WTC11 (cell line): ENCODE measurements around the gene SFMBT1. TPM values are rescaled to one million over a fixed set of nuclear protein-coding genes. Genes with fewer than 3 reads are reported as not detected.

Experiments used
- ATAC-seq: fragments of 200-7000 bp; cut with Tn5 transposase; 2 replicates; pipeline ENCODE4 v1.10.0; 2021; ENCODE audit warnings: mild to moderate bottlenecking, moderate library complexity
- CTCF ChIA-PET: fragments of 300-600 bp; sonication (Branson Sonifier 250); formaldehyde crosslinking; loops from one replicate; lab custom pipeline; 2021; ENCODE audit warnings: antibody characterized with exemption; lab: Charles Lee
- POLR2A ChIA-PET: fragments of 350-600 bp; sonication (Branson Sonifier 250); formaldehyde crosslinking; loops from one replicate; lab custom pipeline; 2021; ENCODE audit warnings: antibody characterized with exemption; lab: Charles Lee
- DNase-seq: peaks from one replicate; pipeline ENCODE4 v3.0.0; 2021; ENCODE audit warnings: low spot score
- H3K27ac Mint-ChIP-seq: 2 replicates; pipeline ENCODE4 v1.8.0; 2021; ENCODE audit warnings: mixed read lengths
- H3K27me3 Mint-ChIP-seq: 2 replicates; pipeline ENCODE4 v1.8.0; 2021; ENCODE audit warnings: low read depth, mild to moderate bottlenecking, moderate library complexity, mixed read lengths
- H3K36me3 Mint-ChIP-seq: 2 replicates; pipeline ENCODE4 v1.8.0; 2021; ENCODE audit warnings: mixed read lengths
- H3K4me1 Mint-ChIP-seq: 2 replicates; pipeline ENCODE4 v1.8.0; 2022; ENCODE audit warnings: mixed read lengths
- H3K4me3 Mint-ChIP-seq: 2 replicates; pipeline ENCODE4 v1.8.0; 2021; ENCODE audit warnings: mild to moderate bottlenecking, moderate library complexity, mixed read lengths
- H3K9me3 Mint-ChIP-seq: 2 replicates; pipeline ENCODE4 v1.8.0; 2021; ENCODE audit warnings: mixed read lengths
- ELF4 ChIP-seq: sonication (generic); formaldehyde crosslinking; IDR thresholded peaks from 2 replicates; pipeline ENCODE4 v1.8.1; 2022; ENCODE audit warnings: low read depth, mild to moderate bottlenecking, moderate library complexity, missing genetic modification reagents
- ETV6 ChIP-seq: sonication (generic); formaldehyde crosslinking; IDR thresholded peaks from 2 replicates; pipeline ENCODE4 v1.8.1; 2022; ENCODE audit warnings: mild to moderate bottlenecking, missing genetic modification reagents
- FOXK1 ChIP-seq: sonication (generic); formaldehyde crosslinking; IDR thresholded peaks from 2 replicates; pipeline ENCODE4 v1.8.0; 2022; ENCODE audit warnings: mild to moderate bottlenecking, moderate library complexity, missing genetic modification reagents
- GTF2I ChIP-seq: fragments of 250-450 bp; sonication (Bioruptor Pico); conservative IDR thresholded peaks from 2 replicates; pipeline ENCODE4 v1.4.0; 2021; ENCODE audit warnings: mild to moderate bottlenecking
- KAT7 ChIP-seq: sonication (generic); formaldehyde crosslinking; IDR thresholded peaks from 2 replicates; pipeline ENCODE4 v1.8.1; 2023; ENCODE audit warnings: missing genetic modification reagents, mild to moderate bottlenecking, borderline replicate concordance
- MYBL2 ChIP-seq: sonication (generic); formaldehyde crosslinking; IDR thresholded peaks from 2 replicates; pipeline ENCODE4 v1.8.1; 2023; ENCODE audit warnings: mild to moderate bottlenecking, moderate library complexity, missing genetic modification reagents
- NR1H2 ChIP-seq: sonication (generic); formaldehyde crosslinking; IDR thresholded peaks from 2 replicates; pipeline ENCODE4 v1.9.0; 2021; ENCODE audit warnings: mild to moderate bottlenecking, moderate library complexity, missing genetic modification reagents
- SMAD3 ChIP-seq: sonication (generic); formaldehyde crosslinking; IDR thresholded peaks from 2 replicates; pipeline ENCODE4 v1.8.0; 2022; ENCODE audit warnings: missing genetic modification reagents, mild to moderate bottlenecking, borderline replicate concordance
- ZBTB21 ChIP-seq: sonication (generic); formaldehyde crosslinking; IDR thresholded peaks from 2 replicates; pipeline ENCODE4 v1.8.1; 2023; ENCODE audit warnings: mild to moderate bottlenecking, missing genetic modification reagents, borderline replicate concordance
- ZNF416 ChIP-seq: fragments of 250-450 bp; sonication (Bioruptor Pico); IDR thresholded peaks from 2 replicates; pipeline ENCODE4 v1.9.0; 2021; ENCODE audit warnings: mild to moderate bottlenecking, inconsistent platforms
- total RNA-seq: library from RNA; stranded (reverse); gene quantifications from 3 replicates; pipeline ENCODE4 v1.2.3, GENCODE V29; 2021
- TF ChIP-seq, protein P1 (sequence below): sonication (generic); formaldehyde crosslinking; IDR thresholded peaks from 2 replicates; pipeline ENCODE4 v1.8.1; 2022; ENCODE audit warnings: mild to moderate bottlenecking, missing genetic modification reagents, moderate library complexity, borderline replicate concordance
- TF ChIP-seq, protein P2 (sequence below): sonication (generic); formaldehyde crosslinking; IDR thresholded peaks from 2 replicates; pipeline ENCODE4 v1.8.1; 2022; ENCODE audit warnings: missing genetic modification reagents, borderline replicate concordance
- TF ChIP-seq, protein P3 (sequence below): sonication (generic); formaldehyde crosslinking; IDR thresholded peaks from 2 replicates; pipeline ENCODE4 v1.8.0; 2022; ENCODE audit warnings: mild to moderate bottlenecking, missing genetic modification reagents
- TF ChIP-seq, protein P4 (sequence below): sonication (generic); formaldehyde crosslinking; IDR thresholded peaks from 2 replicates; pipeline ENCODE4 v1.8.1; 2023; ENCODE audit warnings: mild to moderate bottlenecking, missing genetic modification reagents
- TF ChIP-seq, protein P5 (sequence below): fragments of 250-450 bp; sonication (Bioruptor Pico); IDR thresholded peaks from 2 replicates; pipeline ENCODE4 v1.9.0; 2021; ENCODE audit warnings: moderate library complexity, mild to moderate bottlenecking, inconsistent platforms, borderline replicate concordance
- TF ChIP-seq, protein P6 (sequence below): sonication (generic); formaldehyde crosslinking; conservative IDR thresholded peaks from 2 replicates; pipeline ENCODE4 v1.8.1; 2023; ENCODE audit warnings: mild to moderate bottlenecking, low read depth, missing genetic modification reagents, moderate library complexity
- TF ChIP-seq, protein P7 (sequence below): fragments of 250-450 bp; sonication (Bioruptor Pico); IDR thresholded peaks from 2 replicates; pipeline ENCODE4 v1.8.0; 2021; ENCODE audit warnings: mild to moderate bottlenecking
- TF ChIP-seq, protein P8 (sequence below): sonication (generic); formaldehyde crosslinking; IDR thresholded peaks from 2 replicates; pipeline ENCODE4 v1.8.1; 2022; ENCODE audit warnings: mild to moderate bottlenecking, moderate library complexity, missing genetic modification reagents

SFMBT1 gene
- total RNA-seq, 1 experiment from 2014 or later = 20.9 TPM

DNA sequence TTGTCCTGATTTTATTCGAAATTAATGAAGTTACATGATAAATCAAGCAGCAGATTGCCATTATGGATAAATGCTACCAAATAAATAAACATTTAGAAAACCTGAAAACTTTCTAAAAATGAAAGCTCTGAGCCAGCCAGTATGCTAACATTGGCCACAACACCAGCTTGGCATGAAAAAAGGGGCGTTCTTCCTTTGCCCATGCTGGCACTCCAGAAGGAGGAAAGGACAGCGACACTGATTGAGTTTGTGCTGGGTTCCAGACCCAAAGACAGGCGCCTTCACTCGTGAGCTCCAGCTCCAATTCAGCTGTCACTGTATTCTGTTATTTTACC is 153.6 kb downstream of the SFMBT1 start:
- H3K36me3 Mint-ChIP-seq = no peaks in the 10 kb centered on the region
- ChIA-PET CTCF (interaction anchor here (1.5 kb wide), 1 partner anchor 13 kb away, joined by 4 read pairs; no protein-coding TSS in a partner anchor), POLR2A (no interaction called here)
- DNase-seq = no peak
- no peak overlapping the region for H3K4me3 Mint-ChIP-seq
- ATAC-seq = no peak
- TF ChIP-seq MYBL2 (CRISPR knock-in tag) (no peak), NR1H2 (CRISPR knock-in tag) (no peak), ETV6 (CRISPR knock-in tag) (no peak), ZNF416 (CRISPR knock-in tag) (no peak), SMAD3 (CRISPR knock-in tag) (no peak), GTF2I (CRISPR knock-in tag) (no peak), ELF4 (CRISPR knock-in tag) (no peak)
- TF ChIP-seq, protein P1, sequence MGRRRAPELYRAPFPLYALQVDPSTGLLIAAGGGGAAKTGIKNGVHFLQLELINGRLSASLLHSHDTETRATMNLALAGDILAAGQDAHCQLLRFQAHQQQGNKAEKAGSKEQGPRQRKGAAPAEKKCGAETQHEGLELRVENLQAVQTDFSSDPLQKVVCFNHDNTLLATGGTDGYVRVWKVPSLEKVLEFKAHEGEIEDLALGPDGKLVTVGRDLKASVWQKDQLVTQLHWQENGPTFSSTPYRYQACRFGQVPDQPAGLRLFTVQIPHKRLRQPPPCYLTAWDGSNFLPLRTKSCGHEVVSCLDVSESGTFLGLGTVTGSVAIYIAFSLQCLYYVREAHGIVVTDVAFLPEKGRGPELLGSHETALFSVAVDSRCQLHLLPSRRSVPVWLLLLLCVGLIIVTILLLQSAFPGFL = no peak
- TF ChIP-seq, protein P2, sequence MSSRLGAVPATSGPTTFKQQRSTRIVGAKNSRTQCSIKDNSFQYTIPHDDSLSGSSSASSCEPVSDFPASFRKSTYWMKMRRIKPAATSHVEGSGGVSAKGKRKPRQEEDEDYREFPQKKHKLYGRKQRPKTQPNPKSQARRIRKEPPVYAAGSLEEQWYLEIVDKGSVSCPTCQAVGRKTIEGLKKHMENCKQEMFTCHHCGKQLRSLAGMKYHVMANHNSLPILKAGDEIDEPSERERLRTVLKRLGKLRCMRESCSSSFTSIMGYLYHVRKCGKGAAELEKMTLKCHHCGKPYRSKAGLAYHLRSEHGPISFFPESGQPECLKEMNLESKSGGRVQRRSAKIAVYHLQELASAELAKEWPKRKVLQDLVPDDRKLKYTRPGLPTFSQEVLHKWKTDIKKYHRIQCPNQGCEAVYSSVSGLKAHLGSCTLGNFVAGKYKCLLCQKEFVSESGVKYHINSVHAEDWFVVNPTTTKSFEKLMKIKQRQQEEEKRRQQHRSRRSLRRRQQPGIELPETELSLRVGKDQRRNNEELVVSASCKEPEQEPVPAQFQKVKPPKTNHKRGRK = no peak
- TF ChIP-seq, protein P3, sequence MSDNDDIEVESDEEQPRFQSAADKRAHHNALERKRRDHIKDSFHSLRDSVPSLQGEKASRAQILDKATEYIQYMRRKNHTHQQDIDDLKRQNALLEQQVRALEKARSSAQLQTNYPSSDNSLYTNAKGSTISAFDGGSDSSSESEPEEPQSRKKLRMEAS = no peak
- TF ChIP-seq, protein P4, sequence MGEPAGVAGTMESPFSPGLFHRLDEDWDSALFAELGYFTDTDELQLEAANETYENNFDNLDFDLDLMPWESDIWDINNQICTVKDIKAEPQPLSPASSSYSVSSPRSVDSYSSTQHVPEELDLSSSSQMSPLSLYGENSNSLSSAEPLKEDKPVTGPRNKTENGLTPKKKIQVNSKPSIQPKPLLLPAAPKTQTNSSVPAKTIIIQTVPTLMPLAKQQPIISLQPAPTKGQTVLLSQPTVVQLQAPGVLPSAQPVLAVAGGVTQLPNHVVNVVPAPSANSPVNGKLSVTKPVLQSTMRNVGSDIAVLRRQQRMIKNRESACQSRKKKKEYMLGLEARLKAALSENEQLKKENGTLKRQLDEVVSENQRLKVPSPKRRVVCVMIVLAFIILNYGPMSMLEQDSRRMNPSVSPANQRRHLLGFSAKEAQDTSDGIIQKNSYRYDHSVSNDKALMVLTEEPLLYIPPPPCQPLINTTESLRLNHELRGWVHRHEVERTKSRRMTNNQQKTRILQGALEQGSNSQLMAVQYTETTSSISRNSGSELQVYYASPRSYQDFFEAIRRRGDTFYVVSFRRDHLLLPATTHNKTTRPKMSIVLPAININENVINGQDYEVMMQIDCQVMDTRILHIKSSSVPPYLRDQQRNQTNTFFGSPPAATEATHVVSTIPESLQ (CRISPR knock-in tag) = no peak
- TF ChIP-seq, protein P5, sequence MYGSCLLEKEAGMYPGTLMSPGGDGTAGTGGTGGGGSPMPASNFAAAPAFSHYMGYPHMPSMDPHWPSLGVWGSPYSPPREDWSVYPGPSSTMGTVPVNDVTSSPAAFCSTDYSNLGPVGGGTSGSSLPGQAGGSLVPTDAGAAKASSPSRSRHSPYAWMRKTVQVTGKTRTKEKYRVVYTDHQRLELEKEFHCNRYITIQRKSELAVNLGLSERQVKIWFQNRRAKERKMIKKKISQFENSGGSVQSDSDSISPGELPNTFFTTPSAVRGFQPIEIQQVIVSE (CRISPR knock-in tag) = no peak
- TF ChIP-seq, protein P6, sequence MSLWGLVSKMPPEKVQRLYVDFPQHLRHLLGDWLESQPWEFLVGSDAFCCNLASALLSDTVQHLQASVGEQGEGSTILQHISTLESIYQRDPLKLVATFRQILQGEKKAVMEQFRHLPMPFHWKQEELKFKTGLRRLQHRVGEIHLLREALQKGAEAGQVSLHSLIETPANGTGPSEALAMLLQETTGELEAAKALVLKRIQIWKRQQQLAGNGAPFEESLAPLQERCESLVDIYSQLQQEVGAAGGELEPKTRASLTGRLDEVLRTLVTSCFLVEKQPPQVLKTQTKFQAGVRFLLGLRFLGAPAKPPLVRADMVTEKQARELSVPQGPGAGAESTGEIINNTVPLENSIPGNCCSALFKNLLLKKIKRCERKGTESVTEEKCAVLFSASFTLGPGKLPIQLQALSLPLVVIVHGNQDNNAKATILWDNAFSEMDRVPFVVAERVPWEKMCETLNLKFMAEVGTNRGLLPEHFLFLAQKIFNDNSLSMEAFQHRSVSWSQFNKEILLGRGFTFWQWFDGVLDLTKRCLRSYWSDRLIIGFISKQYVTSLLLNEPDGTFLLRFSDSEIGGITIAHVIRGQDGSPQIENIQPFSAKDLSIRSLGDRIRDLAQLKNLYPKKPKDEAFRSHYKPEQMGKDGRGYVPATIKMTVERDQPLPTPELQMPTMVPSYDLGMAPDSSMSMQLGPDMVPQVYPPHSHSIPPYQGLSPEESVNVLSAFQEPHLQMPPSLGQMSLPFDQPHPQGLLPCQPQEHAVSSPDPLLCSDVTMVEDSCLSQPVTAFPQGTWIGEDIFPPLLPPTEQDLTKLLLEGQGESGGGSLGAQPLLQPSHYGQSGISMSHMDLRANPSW (CRISPR knock-in tag) = no peak
- H3K27me3 Mint-ChIP-seq = no peaks in the 10 kb centered on the region
- no peaks in the 10 kb centered on the region for H3K9me3 Mint-ChIP-seq
- H3K27ac Mint-ChIP-seq = no peak overlapping the region
- peaks cover 13% of the 10 kb centered on the region for H3K4me1 Mint-ChIP-seq

DNA sequence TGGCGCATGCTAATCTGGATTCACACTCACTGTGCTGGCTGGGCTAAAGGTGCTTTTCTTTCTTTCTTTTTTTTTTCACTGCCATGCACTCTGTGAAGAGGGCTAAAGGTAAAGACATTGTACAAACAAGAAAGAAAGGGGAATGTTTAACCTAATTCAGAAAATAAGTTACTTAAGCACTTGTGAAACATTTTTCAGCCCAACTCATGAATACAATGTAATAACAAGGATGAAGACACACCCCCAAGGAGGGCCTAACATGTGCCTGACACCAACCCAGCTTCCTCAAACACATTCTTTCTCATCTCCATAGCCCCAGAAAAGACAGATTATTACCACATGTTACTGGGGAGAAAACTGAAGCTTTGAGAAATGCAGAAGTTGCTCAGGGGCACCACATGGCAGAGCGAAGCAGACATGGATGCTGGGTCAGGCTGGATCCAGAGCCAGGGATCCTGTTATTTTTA is 154.2 kb downstream of the SFMBT1 start:
- Mint-ChIP-seq H3K9me3 (no peaks in the 10 kb centered on the region), H3K27me3 (no peaks in the 10 kb centered on the region), H3K27ac (no peak overlapping the region; the same call in 1 of the 2 replicates), H3K4me3 (no peak overlapping the region), H3K36me3 (no peaks in the 10 kb centered on the region), H3K4me1 (peaks cover 11% of the 10 kb centered on the region)
- ChIA-PET CTCF (interaction anchor here (1.5 kb wide), 1 partner anchor 12 kb away, joined by 4 read pairs; no protein-coding TSS in a partner anchor), POLR2A (interaction anchor here (0.5 kb wide), 1 partner anchor 45 kb away, joined by 3 read pairs; no protein-coding TSS in a partner anchor)
- ATAC-seq = no peak
- no peak for DNase-seq
- TF ChIP-seq, protein P7, sequence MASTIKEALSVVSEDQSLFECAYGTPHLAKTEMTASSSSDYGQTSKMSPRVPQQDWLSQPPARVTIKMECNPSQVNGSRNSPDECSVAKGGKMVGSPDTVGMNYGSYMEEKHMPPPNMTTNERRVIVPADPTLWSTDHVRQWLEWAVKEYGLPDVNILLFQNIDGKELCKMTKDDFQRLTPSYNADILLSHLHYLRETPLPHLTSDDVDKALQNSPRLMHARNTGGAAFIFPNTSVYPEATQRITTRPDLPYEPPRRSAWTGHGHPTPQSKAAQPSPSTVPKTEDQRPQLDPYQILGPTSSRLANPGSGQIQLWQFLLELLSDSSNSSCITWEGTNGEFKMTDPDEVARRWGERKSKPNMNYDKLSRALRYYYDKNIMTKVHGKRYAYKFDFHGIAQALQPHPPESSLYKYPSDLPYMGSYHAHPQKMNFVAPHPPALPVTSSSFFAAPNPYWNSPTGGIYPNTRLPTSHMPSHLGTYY (CRISPR knock-in tag) = no peak
- TF ChIP-seq ZBTB21 (CRISPR knock-in tag) = no peak
- TF ChIP-seq, protein P6 (CRISPR knock-in tag) = no peak
- TF ChIP-seq KAT7 = no peak
- TF ChIP-seq, protein P8, sequence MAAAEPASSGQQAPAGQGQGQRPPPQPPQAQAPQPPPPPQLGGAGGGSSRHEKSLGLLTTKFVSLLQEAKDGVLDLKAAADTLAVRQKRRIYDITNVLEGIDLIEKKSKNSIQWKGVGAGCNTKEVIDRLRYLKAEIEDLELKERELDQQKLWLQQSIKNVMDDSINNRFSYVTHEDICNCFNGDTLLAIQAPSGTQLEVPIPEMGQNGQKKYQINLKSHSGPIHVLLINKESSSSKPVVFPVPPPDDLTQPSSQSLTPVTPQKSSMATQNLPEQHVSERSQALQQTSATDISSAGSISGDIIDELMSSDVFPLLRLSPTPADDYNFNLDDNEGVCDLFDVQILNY (CRISPR knock-in tag) = no peak
- TF ChIP-seq, protein P4 (CRISPR knock-in tag) = no peak
- TF ChIP-seq FOXK1 = no peak
